Astrocyte of the spinal cord (primary cell): Measurements from ENCODE around the gene ASCL5.

ENCODE experiments used
- DNase-seq: peaks from one replicate; pipeline ENCODE4 v3.0.0; 2011; ENCODE audit warnings: low read depth, low spot score
- H3K4me3 ChIP-seq: 2 replicates; pipeline ENCODE4 v1.5.1; 2011; ENCODE audit warnings: low read depth, mild to moderate bottlenecking, low read length, moderate library complexity
- in situ Hi-C: cut with HindIII; loops from 2 replicates; pipeline ENCODE4 v1.10.0; 2017; ENCODE audit warnings: low sequenced_read_pairs
- TF ChIP-seq, protein P1 (sequence below): IDR thresholded peaks from 2 replicates; pipeline ENCODE4 v1.5.1; 2012; ENCODE audit warnings: low read depth, mild to moderate bottlenecking, low read length, inconsistent platforms

Gene ASCL5

DNA sequence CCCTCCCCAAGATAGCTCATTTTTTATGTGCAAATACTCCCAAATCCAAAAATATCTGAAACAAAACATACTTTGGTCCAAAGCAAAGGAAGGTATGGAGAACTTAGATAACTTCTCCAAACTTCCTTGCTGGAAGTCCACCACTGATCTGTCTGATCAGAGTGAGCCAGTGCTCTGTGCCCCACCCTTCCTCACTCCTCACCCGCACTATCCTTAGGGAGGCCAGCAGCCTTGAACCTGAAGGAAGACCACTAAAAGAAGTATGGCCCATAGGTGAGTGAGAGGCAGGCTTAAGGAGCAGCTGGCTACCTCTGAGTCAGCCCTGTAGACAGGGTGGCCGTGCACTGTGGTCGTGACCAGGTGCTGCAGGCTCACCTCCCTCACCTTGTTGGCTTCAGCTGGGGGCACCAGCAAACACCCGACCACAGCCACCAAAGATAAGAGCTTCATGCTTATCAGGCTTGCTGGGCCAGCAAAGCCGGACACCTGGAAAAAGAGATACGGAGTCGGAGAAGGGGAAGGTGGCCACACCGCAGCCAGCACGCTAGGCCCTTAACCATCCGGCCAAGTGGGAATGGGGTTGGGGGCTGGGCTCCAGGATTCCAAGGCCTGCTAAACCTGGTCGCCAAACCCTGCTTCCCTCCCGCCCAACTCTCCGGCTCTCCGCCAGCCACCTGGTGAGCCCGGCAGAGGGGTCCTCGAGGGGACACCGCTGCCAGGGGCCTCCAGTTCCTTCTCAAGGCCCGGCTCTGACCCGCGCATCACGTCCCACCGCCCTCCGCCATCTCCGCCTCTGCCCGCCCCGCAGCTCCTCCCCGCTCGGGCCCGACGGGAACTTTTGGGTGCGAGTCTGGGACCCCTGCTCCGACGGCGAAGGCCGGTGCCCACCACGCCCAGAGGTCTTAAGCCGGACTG lies 26.7 kb upstream of the ASCL5 start:
- no peak for DNase-seq
- TF ChIP-seq, protein P1, sequence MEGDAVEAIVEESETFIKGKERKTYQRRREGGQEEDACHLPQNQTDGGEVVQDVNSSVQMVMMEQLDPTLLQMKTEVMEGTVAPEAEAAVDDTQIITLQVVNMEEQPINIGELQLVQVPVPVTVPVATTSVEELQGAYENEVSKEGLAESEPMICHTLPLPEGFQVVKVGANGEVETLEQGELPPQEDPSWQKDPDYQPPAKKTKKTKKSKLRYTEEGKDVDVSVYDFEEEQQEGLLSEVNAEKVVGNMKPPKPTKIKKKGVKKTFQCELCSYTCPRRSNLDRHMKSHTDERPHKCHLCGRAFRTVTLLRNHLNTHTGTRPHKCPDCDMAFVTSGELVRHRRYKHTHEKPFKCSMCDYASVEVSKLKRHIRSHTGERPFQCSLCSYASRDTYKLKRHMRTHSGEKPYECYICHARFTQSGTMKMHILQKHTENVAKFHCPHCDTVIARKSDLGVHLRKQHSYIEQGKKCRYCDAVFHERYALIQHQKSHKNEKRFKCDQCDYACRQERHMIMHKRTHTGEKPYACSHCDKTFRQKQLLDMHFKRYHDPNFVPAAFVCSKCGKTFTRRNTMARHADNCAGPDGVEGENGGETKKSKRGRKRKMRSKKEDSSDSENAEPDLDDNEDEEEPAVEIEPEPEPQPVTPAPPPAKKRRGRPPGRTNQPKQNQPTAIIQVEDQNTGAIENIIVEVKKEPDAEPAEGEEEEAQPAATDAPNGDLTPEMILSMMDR: no peak
- in situ Hi-C loops: no loop called here
- H3K4me3 ChIP-seq: peak overlapping the region; percentile 63

DNA sequence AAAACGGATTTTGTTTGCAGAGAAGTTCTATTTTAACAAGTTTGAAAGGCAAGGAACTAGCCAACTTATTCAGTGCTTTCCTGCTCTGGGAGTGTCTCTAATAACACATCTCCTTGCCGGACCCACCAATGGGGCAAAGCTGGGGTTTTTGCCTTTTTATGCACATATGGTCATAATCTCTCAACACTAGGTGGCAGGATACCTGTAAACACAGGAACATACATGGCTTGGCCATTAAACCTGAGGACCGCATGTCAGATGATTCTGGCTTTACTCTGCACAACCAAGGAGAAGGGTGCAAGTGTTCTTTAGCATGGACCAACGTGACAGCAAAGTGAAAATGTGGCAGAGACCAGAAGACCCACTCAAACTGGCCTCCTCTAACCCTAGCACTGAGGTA lies 22.4 kb upstream of the ASCL5 start:
- peak; percentile 29 for DNase-seq
- TF ChIP-seq, protein P1: peak; percentile 50
- in situ Hi-C loops: no loop called here
- no peak overlapping the region for H3K4me3 ChIP-seq

DNA sequence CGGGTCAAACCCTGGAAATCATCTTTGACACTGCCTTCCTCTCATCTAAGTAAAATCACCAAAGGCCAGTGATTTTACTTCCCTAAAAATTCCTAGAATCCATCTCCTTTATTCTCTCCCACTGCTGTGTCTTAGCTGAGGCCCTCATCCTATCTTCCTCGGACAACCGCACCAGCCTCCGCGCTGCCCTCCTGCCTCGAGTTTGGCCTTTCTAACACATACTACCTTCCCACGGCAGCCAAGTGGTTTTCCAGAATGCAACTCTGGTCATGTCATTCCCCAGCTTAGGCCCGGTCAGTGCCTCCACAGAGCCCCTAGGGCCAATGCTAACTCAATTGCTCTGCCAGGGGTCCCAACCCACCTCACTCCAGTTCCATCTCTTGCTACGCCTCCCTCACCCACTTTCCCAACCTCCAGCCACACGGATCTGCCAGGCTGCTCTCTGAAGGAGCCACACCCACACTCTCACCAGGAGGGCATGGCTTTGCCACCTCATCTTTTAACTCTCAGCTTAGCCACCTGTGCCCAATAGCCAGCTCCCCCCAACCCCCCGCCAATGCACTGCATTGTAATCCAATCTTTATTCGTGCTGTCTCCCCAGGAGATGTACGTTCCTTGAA lies 20.5 kb upstream of the ASCL5 start:
- in situ Hi-C loops: no loop called here
- no peak for DNase-seq
- TF ChIP-seq, protein P1: no peak
- H3K4me3 ChIP-seq: no peak overlapping the region

- no peak for DNase-seq
- in situ Hi-C loops: no loop called here
- TF ChIP-seq, protein P1: no peak
Observed at GRCh38 chr1:201146626-201147390, 19.8 kb upstream of the ASCL5 start.

DNA sequence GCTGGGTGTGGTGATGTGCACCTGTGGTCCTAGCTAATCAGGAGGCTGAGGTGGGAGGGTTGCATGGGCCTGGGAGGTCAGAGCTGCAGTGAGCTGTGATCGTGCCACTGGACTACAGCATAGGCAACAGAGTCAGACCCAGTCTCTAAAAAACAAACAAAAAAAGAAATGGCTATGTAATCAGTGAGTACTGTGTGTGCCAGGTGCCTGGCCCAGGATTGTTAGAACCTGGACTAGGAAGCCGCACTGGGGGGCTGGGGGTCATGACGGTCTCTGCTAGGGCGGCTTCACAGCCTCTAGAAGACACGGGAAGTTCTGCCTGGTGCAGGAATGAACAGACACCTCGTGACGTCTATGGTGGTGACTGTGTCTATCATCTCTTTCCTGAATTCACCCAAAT lies 18.8 kb upstream of the ASCL5 start:
- in situ Hi-C loops: no loop called here
- TF ChIP-seq, protein P1: no peak
- DNase-seq: no peak
- no peak overlapping the region for H3K4me3 ChIP-seq

More at GRCh38 chr1:201146626-201147390, 19.8 kb upstream of the ASCL5 start:
- no peak overlapping the region for H3K4me3 ChIP-seq

- in situ Hi-C loops: no loop called here
- no peak for DNase-seq
- TF ChIP-seq, protein P1: no peak
Observed at GRCh38 chr1:201145132-201145531, 18.1 kb upstream of the ASCL5 start.

More at GRCh38 chr1:201145132-201145531, 18.1 kb upstream of the ASCL5 start:
- no peak overlapping the region for H3K4me3 ChIP-seq
